Common myeloid progenitor, CD34-positive (primary cell): ENCODE measurements around the gene CCNL1.

Experiments
- CTCF ChIA-PET: fragments of 350-600 bp; sonication (Branson Sonifier 250); formaldehyde crosslinking; loops from one replicate; lab custom pipeline; 2021; ENCODE audit warnings: antibody characterized with exemption; lab: Charles Lee
- POLR2A ChIA-PET: fragments of 350-600 bp; sonication (Branson Sonifier 250); formaldehyde crosslinking; loops from one replicate; lab custom pipeline; 2021; ENCODE audit warnings: antibody characterized with exemption; lab: Charles Lee
- DNase-seq, 3 donors: peaks; one replicate each; pipeline versions ENCODE4 v3.0.0 to v3.0.0-alpha.2; 2013
- H3K27ac ChIP-seq, 2 experiments: 1 replicate in 1 of 2; 2 replicates in 1 of 2; pipeline ENCODE4 v1.7.0; 2013; ENCODE audit warnings: inconsistent platforms in 2 of 2, low read length in 2 of 2, mild to moderate bottlenecking in 2 of 2, low read depth in 1 of 2, moderate library complexity in 1 of 2; ENCODE audit not compliant: severe bottlenecking in 2 of 2, insufficient read depth in 1 of 2, poor library complexity in 1 of 2
- H3K27me3 ChIP-seq, 5 experiments: replicated peaks in 2 of 5; 1 replicate in 3 of 5; 2 replicates in 2 of 5; pipeline versions ENCODE4 v1.6.1 to v1.7.0; 2013; ENCODE audit warnings: low read length in 4 of 5, mild to moderate bottlenecking in 2 of 5, moderate library complexity in 2 of 5, inconsistent platforms in 1 of 5; ENCODE audit not compliant: insufficient read depth in 5 of 5, control insufficient read depth in 4 of 5
- H3K36me3 ChIP-seq, 4 experiments: 1 replicate in 2 of 4; 2 replicates in 2 of 4; pipeline versions ENCODE4 v1.6.1 to v1.7.0; 2013; ENCODE audit warnings: low read length in 3 of 4, control low read depth in 1 of 4, mild to moderate bottlenecking in 1 of 4; ENCODE audit not compliant: control insufficient read depth in 4 of 4, insufficient read depth in 4 of 4
- H3K4me1 ChIP-seq, 4 experiments: 1 replicate in 3 of 4; 2 replicates in 1 of 4; pipeline versions ENCODE4 v1.6.1 to v1.7.1; 2013; ENCODE audit warnings: low read length in 3 of 4, mild to moderate bottlenecking in 3 of 4, control low read depth in 1 of 4, inconsistent platforms in 1 of 4, moderate library complexity in 1 of 4; ENCODE audit not compliant: control insufficient read depth in 4 of 4, insufficient read depth in 4 of 4; ENCODE audit errors: control extremely low read depth in 1 of 4
- H3K4me3 ChIP-seq, 7 experiments: 1 replicate in 4 of 7; 2 replicates in 3 of 7; pipeline versions ENCODE4 v1.5.1 to v1.7.0; 2013; ENCODE audit warnings: mild to moderate bottlenecking in 7 of 7, low read length in 6 of 7, moderate library complexity in 6 of 7, inconsistent platforms in 2 of 7, low read depth in 2 of 7, control low read depth in 1 of 7; ENCODE audit not compliant: insufficient read depth in 4 of 7, control insufficient read depth in 1 of 7; ENCODE audit errors: extremely low read depth in 1 of 7
- H3K9me3 ChIP-seq, 5 experiments: 1 replicate in 4 of 5; 2 replicates in 1 of 5; pipeline versions ENCODE4 v1.6.1 to v1.7.1; 2013; ENCODE audit warnings: low read length in 4 of 5, mild to moderate bottlenecking in 2 of 5, inconsistent platforms in 1 of 5, low read depth in 1 of 5, moderate library complexity in 1 of 5; ENCODE audit not compliant: control insufficient read depth in 4 of 5, insufficient read depth in 2 of 5; ENCODE audit errors: control extremely low read depth in 1 of 5
- whole genome bisulfite sequencing: methylation state at CpG from one replicate; pipeline ENCODE4 v1.1.5; 2013; ENCODE audit not compliant: insufficient coverage; 5-methylcytosine and 5-hydroxymethylcytosine counted together

CCNL1 gene

DNA sequence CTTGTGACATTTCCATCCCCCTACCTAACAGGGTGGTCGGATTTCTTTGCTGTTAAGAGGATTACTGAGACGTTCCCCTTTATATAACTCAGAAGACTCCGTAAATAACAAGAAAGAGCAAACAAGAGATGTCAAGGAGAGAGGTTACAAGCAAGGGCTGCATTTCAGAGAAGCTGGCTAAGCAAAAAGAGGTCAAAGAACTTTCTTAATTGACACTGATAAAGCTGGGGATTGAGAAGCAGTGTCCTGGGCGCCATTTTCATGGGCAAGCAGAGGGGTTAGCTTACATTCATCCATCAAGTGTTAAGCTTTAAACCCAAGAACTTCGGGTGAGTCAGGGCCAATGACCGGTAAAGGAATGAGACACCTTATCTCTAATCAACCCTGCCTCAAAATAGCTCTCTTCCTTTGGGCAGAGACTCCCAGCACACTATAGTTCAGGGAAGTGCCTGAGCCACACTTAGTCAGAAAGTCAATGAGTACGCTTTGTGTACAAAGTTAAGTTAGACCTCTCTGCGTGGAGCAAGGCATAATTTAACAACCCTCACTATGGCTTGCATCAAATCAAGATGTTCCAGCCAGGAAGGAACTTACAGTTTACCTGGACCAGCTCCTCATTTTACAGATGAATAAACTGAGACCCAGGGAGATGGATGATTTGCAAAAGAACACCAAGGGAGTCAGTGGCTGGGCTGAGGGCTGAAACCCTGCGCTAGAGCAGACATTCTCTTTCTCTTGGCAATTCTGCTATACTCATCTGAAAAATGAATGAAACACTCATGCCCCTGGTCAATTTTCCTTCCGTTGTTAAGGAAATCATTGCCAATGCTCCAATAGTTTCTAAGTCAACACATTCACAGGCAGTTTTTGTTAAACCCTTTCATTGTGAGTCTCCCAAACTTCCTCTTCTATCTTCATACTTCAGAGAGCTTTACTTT, 44.6 kb downstream of the CCNL1 start:
- Histone ChIP-seq H3K27ac (peak overlapping the region in 1 of 2 experiments; percentile 38), H3K27me3 (peaks cover 0 to 15% (median 4%) of the 10 kb centered on the region in 5 experiments), H3K4me1 (peaks cover 0 to 4% (median 0%) of the 10 kb centered on the region in 4 experiments), H3K36me3 (no peaks in the 10 kb centered on the region), H3K9me3 (peaks cover 0 to 3% (median 0%) of the 10 kb centered on the region in 5 experiments), H3K4me3 (no peak overlapping the region)
- no peak for DNase-seq
- ChIA-PET CTCF (interaction anchor here (0.8 to 2.1 kb wide), 9 partner anchors 8 to 439 kb away, joined by 3 to 10 read pairs (median 3); no protein-coding TSS in a partner anchor), POLR2A (interaction anchor here (0.6 kb wide), 1 partner anchor 84 kb away, joined by 3 read pairs; no protein-coding TSS in a partner anchor)
- 98% methylated on average over 8 of the region's 10 CpGs for WGBS

DNA sequence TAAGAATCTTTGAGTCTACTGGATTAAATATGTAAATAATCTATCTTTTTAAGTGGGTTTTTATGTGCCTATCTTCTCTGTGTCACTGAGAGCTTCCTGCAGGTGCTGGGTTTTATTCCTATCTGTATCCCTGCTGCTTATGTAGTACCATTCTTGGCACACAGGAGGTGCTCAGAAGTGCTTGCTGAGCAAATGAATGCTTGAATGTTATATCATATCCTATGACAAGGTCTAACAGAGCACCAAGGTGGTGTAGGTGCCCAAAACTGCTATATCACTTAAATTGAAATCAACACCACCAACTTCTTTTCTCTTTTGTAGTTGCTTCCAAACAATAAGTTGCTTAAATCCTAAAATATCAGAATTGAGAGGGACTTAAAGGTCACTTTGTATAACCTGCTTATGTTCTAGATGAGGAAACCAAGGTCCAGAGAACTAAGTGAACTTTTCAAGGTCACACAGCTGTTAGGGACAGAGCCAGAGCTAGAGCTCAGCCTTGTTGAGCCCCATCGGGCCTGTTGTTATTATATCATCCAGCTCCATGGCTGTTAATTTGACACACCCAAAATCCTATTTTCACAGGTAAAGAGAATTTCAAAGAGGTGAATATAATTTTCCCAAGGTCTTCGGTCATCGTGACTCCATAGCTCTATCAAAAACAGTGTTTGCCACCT, 46.0 kb downstream of the CCNL1 start:
- no peak overlapping the region for H3K27ac ChIP-seq
- no peaks in the 10 kb centered on the region for H3K9me3 ChIP-seq
- H3K4me1 ChIP-seq: no peaks in the 10 kb centered on the region
- no peak overlapping the region for H3K4me3 ChIP-seq
- peaks cover 0 to 4% (median 0%) of the 10 kb centered on the region in 5 experiments for H3K27me3 ChIP-seq
- ChIA-PET CTCF (interaction anchor here (1.1 to 2.1 kb wide), 3 partner anchors 12 to 22 kb away, joined by 3 to 10 read pairs (median 3); no protein-coding TSS in a partner anchor), POLR2A (no interaction called here)
- no peak for DNase-seq
- H3K36me3 ChIP-seq: no peaks in the 10 kb centered on the region
- WGBS: 100% methylated on average over 2 of the region's 3 CpGs

DNA sequence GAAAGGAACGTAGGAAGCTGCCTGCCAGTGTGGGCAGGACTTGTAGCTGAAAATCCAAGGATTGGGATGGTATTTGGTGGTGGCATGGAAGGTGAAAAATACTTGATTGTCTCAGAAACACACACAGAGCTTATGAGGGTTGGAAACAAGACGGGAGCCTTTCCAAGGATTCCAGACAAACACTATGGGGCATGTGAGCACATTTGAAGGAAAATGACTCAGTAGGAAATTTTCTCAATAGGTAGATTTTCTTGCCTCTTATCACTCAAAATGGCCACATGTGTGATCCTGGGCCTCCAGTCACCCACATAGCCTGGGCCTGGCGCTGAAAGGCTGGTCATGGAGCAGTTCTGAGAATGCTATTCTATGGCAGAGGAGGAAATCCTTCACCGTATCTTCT, 47.4 kb downstream of the CCNL1 start:
- 100% methylated on average over 3 of the region's 4 CpGs for WGBS
- POLR2A ChIA-PET: no interaction called here
- H3K4me1 ChIP-seq: no peaks in the 10 kb centered on the region
- CTCF ChIA-PET: interaction anchor here (0.7 to 1.2 kb wide), 4 partner anchors 23 to 36 kb away, joined by 3 to 4 read pairs (median 4); no protein-coding TSS in a partner anchor
- no peak for DNase-seq
- no peaks in the 10 kb centered on the region for H3K9me3 ChIP-seq
- no peak overlapping the region for H3K27ac ChIP-seq
- H3K36me3 ChIP-seq: no peaks in the 10 kb centered on the region
- no peak overlapping the region for H3K4me3 ChIP-seq
- H3K27me3 ChIP-seq: peaks cover 0 to 4% (median 0%) of the 10 kb centered on the region in 5 experiments

DNA sequence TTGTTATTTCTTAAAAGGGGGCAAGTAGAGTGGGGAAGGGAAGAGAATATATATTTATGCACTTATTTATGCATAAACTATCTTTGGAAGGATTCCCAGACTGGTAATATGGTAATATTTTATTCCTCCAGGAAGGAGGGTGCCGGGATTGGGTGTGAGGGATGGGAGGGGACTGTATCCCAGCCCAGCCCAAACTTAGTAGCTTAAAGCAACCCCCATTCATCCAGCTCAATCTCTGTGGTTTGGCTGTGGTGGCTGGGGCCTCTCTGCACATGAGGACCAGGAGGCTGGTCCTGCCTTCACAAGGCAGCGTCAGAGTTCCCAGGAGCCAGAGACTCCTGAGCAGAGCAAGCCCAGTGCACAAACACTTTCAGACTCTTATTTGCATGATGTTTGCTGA, 48.4 kb downstream of the CCNL1 start:
- H3K4me3 ChIP-seq: no peak overlapping the region
- H3K36me3 ChIP-seq: no peaks in the 10 kb centered on the region
- peaks cover 0 to 4% (median 0%) of the 10 kb centered on the region in 5 experiments for H3K27me3 ChIP-seq
- 90% methylated on average over 2 of the region's 2 CpGs for WGBS
- H3K4me1 ChIP-seq: no peaks in the 10 kb centered on the region
- no peak for DNase-seq
- H3K9me3 ChIP-seq: no peaks in the 10 kb centered on the region
- POLR2A ChIA-PET: no interaction called here
- H3K27ac ChIP-seq: no peak overlapping the region
- CTCF ChIA-PET: interaction anchor here (1.0 to 1.2 kb wide), 2 partner anchors 22 to 26 kb away, joined by 3 to 4 read pairs; no protein-coding TSS in a partner anchor

DNA sequence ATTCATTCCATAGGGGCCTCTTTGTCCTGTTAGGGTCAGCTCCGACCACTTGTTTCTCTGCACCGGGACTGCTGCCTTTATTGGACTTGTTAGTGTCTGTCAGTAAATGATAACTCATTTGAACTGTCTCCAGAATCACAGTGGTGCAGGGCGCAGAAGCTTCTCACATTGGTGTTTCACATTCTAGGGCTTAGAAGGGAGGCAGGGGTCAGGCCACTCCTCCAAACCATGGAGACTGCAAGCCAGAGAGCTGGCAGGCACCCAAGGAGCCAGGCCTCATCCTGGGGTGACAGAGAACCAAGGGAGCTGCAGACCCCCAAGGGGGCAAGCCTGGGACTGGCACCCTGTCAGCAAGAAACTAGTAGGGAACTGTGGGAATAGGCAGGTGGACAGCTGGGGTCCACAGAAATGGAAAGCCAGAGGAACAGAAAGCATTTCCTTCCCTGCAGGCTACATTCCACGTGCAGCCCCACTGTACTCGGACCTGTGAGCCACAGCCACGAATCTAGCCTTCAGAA, 49.1 kb downstream of the CCNL1 start:
- H3K27ac ChIP-seq: no peak overlapping the region

DNA sequence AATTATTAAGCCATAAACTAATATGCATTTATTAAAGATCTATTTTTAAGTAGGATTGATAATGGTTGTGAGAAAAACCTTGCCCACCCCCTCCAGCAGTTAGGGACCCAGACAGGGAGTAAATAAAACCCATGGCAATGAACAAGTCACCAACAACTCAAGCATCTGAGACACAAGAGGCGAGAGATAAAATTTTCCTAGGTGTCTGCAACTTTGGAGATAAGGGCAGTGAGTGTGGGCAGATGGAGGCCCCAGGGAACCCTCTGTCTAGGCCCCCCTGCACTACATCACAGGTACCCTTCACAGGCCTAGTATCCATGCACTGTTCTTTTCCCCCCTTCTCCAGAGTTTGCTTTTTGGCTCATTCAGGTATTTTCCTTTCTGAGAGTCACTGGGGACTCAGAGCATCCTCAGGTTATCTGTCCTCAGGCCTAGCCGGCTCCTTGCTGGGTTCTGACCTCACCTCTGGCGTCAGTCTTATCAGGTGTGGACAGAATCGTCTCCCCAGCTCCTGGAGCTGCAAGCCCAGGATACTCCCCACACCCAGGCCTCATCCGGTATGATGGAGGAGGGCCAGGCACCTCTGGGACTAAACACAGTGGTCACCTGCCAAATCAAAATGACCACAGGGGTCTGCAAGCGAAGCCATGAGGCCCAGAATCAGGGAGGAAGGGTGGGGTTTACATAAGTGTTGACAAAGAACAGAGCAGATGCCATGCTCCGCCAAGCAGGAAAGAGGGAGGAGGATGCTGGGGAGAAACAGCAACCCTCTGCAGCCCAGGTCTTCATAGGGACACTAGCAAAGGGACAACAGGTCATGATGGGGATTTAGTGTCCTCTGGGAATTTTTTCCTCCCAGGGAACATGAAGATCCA, 50.4 kb downstream of the CCNL1 start:
- H3K4me3 ChIP-seq: no peak overlapping the region
- POLR2A ChIA-PET: no interaction called here
- WGBS: 91% methylated on average over 5 of the region's 7 CpGs

More for the DNA sequence above, 49.1 kb downstream of the CCNL1 start:
- ChIA-PET CTCF (interaction anchor here (1.0 kb wide), 1 partner anchor 17 kb away, joined by 3 read pairs; no protein-coding TSS in a partner anchor), POLR2A (no interaction called here)
- 98% methylated on average over 6 of the region's 6 CpGs for WGBS
- DNase-seq: no peak
- H3K4me1 ChIP-seq: no peaks in the 10 kb centered on the region
- no peaks in the 10 kb centered on the region for H3K27me3 ChIP-seq
- no peak overlapping the region for H3K4me3 ChIP-seq
- no peaks in the 10 kb centered on the region for H3K36me3 ChIP-seq
- no peaks in the 10 kb centered on the region for H3K9me3 ChIP-seq

More for the DNA sequence above, 50.4 kb downstream of the CCNL1 start:
- no peaks in the 10 kb centered on the region for H3K36me3 ChIP-seq
- peaks cover 0 to 4% (median 0%) of the 10 kb centered on the region in 4 experiments for H3K4me1 ChIP-seq
- DNase-seq: no peak
- no peaks in the 10 kb centered on the region for H3K9me3 ChIP-seq
- no peaks in the 10 kb centered on the region for H3K27me3 ChIP-seq
- H3K27ac ChIP-seq: no peak overlapping the region
- CTCF ChIA-PET: interaction anchor here (1.0 to 5.7 kb wide), 2 partner anchors 16 to 28 kb away, joined by 3 to 17 read pairs; no protein-coding TSS in a partner anchor
